Endodermal cell (in vitro differentiated cells): Measurements from ENCODE around the gene CD200R1. TPM values are rescaled to one million over a fixed set of nuclear protein-coding genes. Genes with fewer than 3 reads are reported as not detected.

ENCODE experiments used
- DNase-seq: peaks from one replicate; pipeline ENCODE4 v3.0.0-alpha.2; 2017
- H3K27ac ChIP-seq: 2 replicates; pipeline ENCODE4 v1.5.1; 2013; ENCODE audit warnings: mild to moderate bottlenecking, low read depth, low read length, moderate library complexity
- H3K27me3 ChIP-seq: 2 replicates; pipeline ENCODE4 v1.6.1; 2013; ENCODE audit warnings: mild to moderate bottlenecking, low read length, moderate library complexity; ENCODE audit not compliant: insufficient read depth, control insufficient read depth, poor library complexity, severe bottlenecking
- H3K36me3 ChIP-seq: 2 replicates; pipeline ENCODE4 v1.7.0; 2013; ENCODE audit warnings: mild to moderate bottlenecking, low read length, moderate library complexity; ENCODE audit not compliant: control insufficient read depth, insufficient read depth
- H3K4me1 ChIP-seq: one replicate; pipeline ENCODE4 v1.7.0; 2013; ENCODE audit warnings: low read length; ENCODE audit not compliant: control insufficient read depth, insufficient read depth
- H3K4me3 ChIP-seq: 2 replicates; pipeline ENCODE4 v1.5.1; 2013; ENCODE audit warnings: mild to moderate bottlenecking, low read length, moderate library complexity
- H3K9ac ChIP-seq: 2 replicates; pipeline ENCODE4 v1.6.1; 2013; ENCODE audit warnings: mild to moderate bottlenecking, low read length, moderate library complexity; ENCODE audit not compliant: poor library complexity, severe bottlenecking; ENCODE audit errors: extremely low read depth
- H3K9me3 ChIP-seq: 2 replicates; pipeline ENCODE4 v1.6.1; 2013; ENCODE audit warnings: mild to moderate bottlenecking, low read length, moderate library complexity; ENCODE audit not compliant: control insufficient read depth
- H3K27ac Mint-ChIP-seq: 2 replicates; pipeline ENCODE4 v1.8.0; 2020; ENCODE audit warnings: mixed read lengths
- H3K27me3 Mint-ChIP-seq: 2 replicates; pipeline ENCODE4 v1.8.0; 2021; ENCODE audit warnings: mild to moderate bottlenecking, mixed read lengths; ENCODE audit not compliant: insufficient read depth
- H3K36me3 Mint-ChIP-seq: 2 replicates; pipeline ENCODE4 v1.8.0; 2020; ENCODE audit warnings: low read depth, mixed read lengths
- H3K4me1 Mint-ChIP-seq: 2 replicates; pipeline ENCODE4 v1.8.0; 2020; ENCODE audit warnings: mixed read lengths
- H3K4me3 Mint-ChIP-seq: 2 replicates; pipeline ENCODE4 v1.8.0; 2020; ENCODE audit warnings: mild to moderate bottlenecking, moderate library complexity, mixed read lengths
- H3K9me3 Mint-ChIP-seq: 2 replicates; pipeline ENCODE4 v1.8.0; 2020; ENCODE audit warnings: mild to moderate bottlenecking, mixed read lengths
- WGBS, 2 experiments: methylation state at CpG; one replicate each; pipeline versions ENCODE4 v1.1.5 to v1.1.7; 2013; ENCODE audit warnings: missing lambda C conversion rate in 2 of 2, mixed read lengths in 1 of 2; ENCODE audit not compliant: insufficient coverage in 1 of 2, insufficient read length in 1 of 2; 5-methylcytosine and 5-hydroxymethylcytosine counted together
- total RNA-seq, 2 donors: library from RNA; stranded (reverse); fragmentation: NEBNext Ultra II Directional in 1 of 2; extraction: Animal tissue kit (Norgen Biotek cat#: 25700) in 1 of 2; gene quantifications; 2 replicates in 1 of 2; 3 replicates in 1 of 2; pipeline ENCODE4 v1.2.1, GENCODE V29; 2021
- TF ChIP-seq, protein P1 (sequence below): fragments of 200-600 bp; sonication (generic); conservative IDR thresholded peaks from 2 replicates; pipeline ENCODE4 v1.5.0; 2021; ENCODE audit warnings: antibody characterized with exemption, mild to moderate bottlenecking

The CD200R1 gene
- total RNA-seq, 2 donors from 2014 or later, result 1.1 TPM; not detected in 1

DNA sequence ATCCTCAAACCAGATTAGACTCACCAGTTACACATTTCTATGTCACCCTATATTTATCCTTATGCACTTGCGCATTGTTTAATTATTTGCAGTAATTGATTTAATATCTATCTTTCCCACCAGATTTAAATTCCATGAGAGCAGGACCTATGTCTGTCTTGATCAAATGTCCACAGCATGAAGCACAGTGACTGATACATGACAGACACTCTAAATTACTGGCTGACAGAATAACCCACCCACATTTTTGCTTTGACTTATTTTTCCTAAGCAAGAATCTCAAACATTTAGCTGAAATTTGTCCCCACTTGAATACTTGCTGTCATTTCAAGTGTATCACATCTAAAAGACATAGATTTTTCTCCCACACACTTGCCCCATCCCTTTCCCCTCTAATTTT, 7.5 kb downstream of the CD200R1 start:
- Histone ChIP-seq H3K4me1 (no peaks in the 10 kb centered on the region), H3K27ac (no peak overlapping the region), H3K36me3 (no peaks in the 10 kb centered on the region), H3K27me3 (no peaks in the 10 kb centered on the region), H3K4me3 (no peak overlapping the region), H3K9me3 (peaks cover 10% of the 10 kb centered on the region), H3K9ac (no peak overlapping the region)
- 93% methylated on average over 1 of the region's 1 CpG; no CpG with 5 or more reads in 1 of the 2 experiments for WGBS, 2 experiments
- Mint-ChIP-seq H3K36me3 (no peaks in the 10 kb centered on the region), H3K4me1 (no peaks in the 10 kb centered on the region), H3K9me3 (peaks cover 21% of the 10 kb centered on the region), H3K27me3 (peaks cover 2% of the 10 kb centered on the region), H3K4me3 (no peak overlapping the region), H3K27ac (no peak overlapping the region)
- no peak for DNase-seq
- TF ChIP-seq, protein P1, sequence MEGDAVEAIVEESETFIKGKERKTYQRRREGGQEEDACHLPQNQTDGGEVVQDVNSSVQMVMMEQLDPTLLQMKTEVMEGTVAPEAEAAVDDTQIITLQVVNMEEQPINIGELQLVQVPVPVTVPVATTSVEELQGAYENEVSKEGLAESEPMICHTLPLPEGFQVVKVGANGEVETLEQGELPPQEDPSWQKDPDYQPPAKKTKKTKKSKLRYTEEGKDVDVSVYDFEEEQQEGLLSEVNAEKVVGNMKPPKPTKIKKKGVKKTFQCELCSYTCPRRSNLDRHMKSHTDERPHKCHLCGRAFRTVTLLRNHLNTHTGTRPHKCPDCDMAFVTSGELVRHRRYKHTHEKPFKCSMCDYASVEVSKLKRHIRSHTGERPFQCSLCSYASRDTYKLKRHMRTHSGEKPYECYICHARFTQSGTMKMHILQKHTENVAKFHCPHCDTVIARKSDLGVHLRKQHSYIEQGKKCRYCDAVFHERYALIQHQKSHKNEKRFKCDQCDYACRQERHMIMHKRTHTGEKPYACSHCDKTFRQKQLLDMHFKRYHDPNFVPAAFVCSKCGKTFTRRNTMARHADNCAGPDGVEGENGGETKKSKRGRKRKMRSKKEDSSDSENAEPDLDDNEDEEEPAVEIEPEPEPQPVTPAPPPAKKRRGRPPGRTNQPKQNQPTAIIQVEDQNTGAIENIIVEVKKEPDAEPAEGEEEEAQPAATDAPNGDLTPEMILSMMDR, result no peak

- Histone ChIP-seq H3K4me3 (no peak overlapping the region), H3K36me3 (no peaks in the 10 kb centered on the region), H3K9ac (no peak overlapping the region), H3K27ac (no peak overlapping the region), H3K9me3 (peaks cover 10% of the 10 kb centered on the region), H3K27me3 (no peaks in the 10 kb centered on the region), H3K4me1 (no peaks in the 10 kb centered on the region)
- no peaks in the 10 kb centered on the region for H3K4me1 Mint-ChIP-seq
- no peak overlapping the region for H3K27ac Mint-ChIP-seq
- peaks cover 2% of the 10 kb centered on the region for H3K27me3 Mint-ChIP-seq
- 83 to 100% methylated on average over 1 to 2 of the region's 2 CpGs for WGBS, 2 experiments
- DNase-seq, result no peak
- H3K9me3 Mint-ChIP-seq, result peaks cover 21% of the 10 kb centered on the region
- no peaks in the 10 kb centered on the region for H3K36me3 Mint-ChIP-seq
- H3K4me3 Mint-ChIP-seq, result no peak overlapping the region
- TF ChIP-seq, protein P1, result no peak
Observed at GRCh38 chr3:112966633-112967032, 8.3 kb downstream of the CD200R1 start.

DNA sequence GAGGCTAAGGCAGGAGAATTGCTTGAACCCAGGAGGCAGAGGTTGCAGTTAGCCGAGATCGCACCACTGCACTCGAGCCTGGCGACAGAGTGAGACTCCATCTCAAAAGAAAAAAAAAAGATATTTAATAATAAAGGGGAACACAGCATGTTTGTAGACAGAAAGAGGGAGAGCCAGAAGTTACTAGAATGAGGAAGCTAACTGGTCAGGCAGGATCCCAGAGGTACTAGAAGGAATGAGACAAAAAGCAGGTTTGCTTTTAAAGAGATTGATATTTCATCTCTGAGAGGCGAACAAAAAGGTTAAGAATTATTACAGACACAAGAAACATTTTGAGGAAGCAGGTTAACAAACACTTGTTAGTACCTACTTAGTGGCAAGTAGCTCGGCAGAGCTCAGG, 9.2 kb downstream of the CD200R1 start:
- Mint-ChIP-seq H3K4me3 (no peak overlapping the region), H3K27ac (no peak overlapping the region), H3K4me1 (no peaks in the 10 kb centered on the region), H3K9me3 (peaks cover 21% of the 10 kb centered on the region), H3K27me3 (peaks cover 2% of the 10 kb centered on the region), H3K36me3 (no peaks in the 10 kb centered on the region)
- Histone ChIP-seq H3K36me3 (no peaks in the 10 kb centered on the region), H3K9ac (no peak overlapping the region), H3K27ac (no peak overlapping the region), H3K4me1 (no peaks in the 10 kb centered on the region), H3K9me3 (peaks cover 10% of the 10 kb centered on the region), H3K4me3 (no peak overlapping the region), H3K27me3 (no peaks in the 10 kb centered on the region)
- no peak for DNase-seq
- 91 to 96% methylated on average over 6 of the region's 6 CpGs for WGBS, 2 experiments
- TF ChIP-seq, protein P1, result no peak
